Right cardiac atrium (tissue), 5 donors: Measurements from ENCODE around the gene MACF1. TPM values are rescaled to one million over a fixed set of nuclear protein-coding genes. Genes with fewer than 3 reads are reported as not detected.
"Not testable (repeated sequence)": the region's sequence is repeated elsewhere in the genome, so short reads cannot be mapped to it uniquely, and the experiment has no call there.

Source experiments
- ATAC-seq, 2 donors: fragments of 200-7000 bp; cut with Tn5 transposase; one replicate each; pipeline versions ENCODE4 v1.8.0 to v1.9.1; 2020; ENCODE audit warnings: moderate library complexity in 2 of 2, mild to moderate bottlenecking in 1 of 2
- DNase-seq, 3 donors: peaks; one replicate each; pipeline ENCODE4 v3.0.0-alpha.2; 2020
- H3K27ac ChIP-seq: one replicate; pipeline ENCODE4 v1.5.1; 2013; ENCODE audit warnings: mild to moderate bottlenecking, low read length, control low read depth, moderate library complexity
- H3K27me3 ChIP-seq: one replicate; pipeline ENCODE4 v1.6.1; 2013; ENCODE audit not compliant: control insufficient read depth, insufficient read depth
- H3K4me1 ChIP-seq: one replicate; pipeline ENCODE4 v1.6.1; 2013; ENCODE audit warnings: low read length; ENCODE audit not compliant: control insufficient read depth, insufficient read depth
- H3K4me3 ChIP-seq: one replicate; pipeline ENCODE4 v1.5.1; 2013; ENCODE audit warnings: low read length, control low read depth
- H3K9me3 ChIP-seq: one replicate; pipeline ENCODE4 v1.6.1; 2013; ENCODE audit warnings: low read length; ENCODE audit not compliant: control insufficient read depth
- WGBS: extraction: QIAGEN DNeasy Blood & Tissue Kit; methylation state at CpG from one replicate; pipeline ENCODE4 v1.1.7; 2013; 5-methylcytosine and 5-hydroxymethylcytosine counted together
- intact Hi-C, 4 donors: fragments of 100-400 bp; cut with DNase I; formaldehyde crosslinking; loops; one replicate each; pipeline versions ENCODE4 v1.11.0 to v1.14.0; 2022 to 2023
- polyA plus RNA-seq: library from polyadenylated mRNA; stranded (reverse); fragments of 200-250 nt; gene quantifications from one replicate; pipeline ENCODE4 v1.2.3, GENCODE V29; 2013
- total RNA-seq, 4 donors: library from RNA; stranded (reverse); fragmentation: NEBNext Ultra II Directional; extraction: Animal tissue kit (Norgen Biotek cat#: 25700); gene quantifications; one replicate each; pipeline ENCODE4 v1.2.1, GENCODE V29; 2021
- donor health status: healthy with polysubstance abuse.
- donor health status: DM: no; HTN: yes; CAD: no.
- donor health status: DM: no; HTN: no; CAD: no.
- donor health status: DM: no; HTN: yes; CAD: no; lungs with severe emphysema.
- donor health status: DM: yes; HTN: yes; CAD: no.

MACF1 gene
- total and polyA plus RNA-seq, 5 donors: 145 to 359 (median 316) TPM

DNA sequence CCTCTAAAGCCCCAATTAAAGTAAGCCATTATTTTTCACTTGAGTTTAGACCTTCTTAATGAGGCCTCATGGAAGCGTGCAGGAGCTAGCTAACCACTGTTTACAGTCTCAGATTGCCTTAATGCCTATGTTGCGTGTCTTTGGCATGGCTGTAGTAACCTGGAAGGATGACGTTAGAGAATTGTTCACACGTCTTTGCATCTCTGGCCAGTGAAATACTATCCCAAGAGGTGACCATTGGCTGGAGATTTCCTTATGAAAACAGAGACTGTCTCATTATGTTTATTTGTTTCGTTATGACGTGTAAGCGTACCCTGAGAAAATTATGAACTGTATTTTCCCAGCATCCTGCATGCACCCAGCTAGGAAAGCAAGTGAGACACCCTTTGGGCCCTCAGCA lies 268.3 kb downstream of the MACF1 start:
- ATAC-seq (no peak), DNase-seq (no peak)
- H3K4me3 ChIP-seq: no peak overlapping the region
- H3K27me3 ChIP-seq: no peaks in the 10 kb centered on the region
- peaks cover 2% of the 10 kb centered on the region for H3K4me1 ChIP-seq
- H3K9me3 ChIP-seq: no peaks in the 10 kb centered on the region
- no peak overlapping the region for H3K27ac ChIP-seq
- intact Hi-C loops: no loop called here
- WGBS: 88% methylated on average over 7 of the region's 7 CpGs

- 97% methylated on average over 4 of the region's 4 CpGs for WGBS
- intact Hi-C loops: no loop called here
- Histone ChIP-seq H3K27ac (no peak overlapping the region), H3K9me3 (no peaks in the 10 kb centered on the region), H3K4me1 (peaks cover 2% of the 10 kb centered on the region), H3K27me3 (no peaks in the 10 kb centered on the region), H3K4me3 (no peak overlapping the region)
- DNase-seq (no peak), ATAC-seq (no peak)
These were observed 268.8 kb downstream of the MACF1 start for GRCh38 chr1:39473324-39473723.

GRCh38 chr1:39474810-39475209 lies 270.3 kb downstream of the MACF1 start:
- intact Hi-C loops: no loop called here

GRCh38 chr1:39475551-39475950 lies 271.1 kb downstream of the MACF1 start:
- peak; percentile 58 to 64 for ATAC-seq
- H3K27me3 ChIP-seq, intact Hi-C loops, H3K9me3 ChIP-seq, H3K4me1 ChIP-seq, H3K4me3 ChIP-seq, DNase-seq: not testable (repeated sequence)
- peak overlapping the region; percentile 70 for H3K27ac ChIP-seq
- 39% methylated on average over 1 of the region's 1 CpG for WGBS

More at GRCh38 chr1:39474810-39475209, 270.3 kb downstream of the MACF1 start:
- ATAC-seq (peak; percentile 50 to 73), DNase-seq (peak in 1 of 3 donors; percentile 40)
- Histone ChIP-seq H3K4me1 (no peaks in the 10 kb centered on the region), H3K9me3 (no peaks in the 10 kb centered on the region), H3K4me3 (no peak overlapping the region), H3K27me3 (no peaks in the 10 kb centered on the region), H3K27ac (peak overlapping the region; percentile 23)
- WGBS: 55% methylated on average over 4 of the region's 4 CpGs

GRCh38 chr1:39478126-39478915 lies 273.8 kb downstream of the MACF1 start:
- WGBS: 82% methylated on average over 5 of the region's 5 CpGs
- no peaks in the 10 kb centered on the region for H3K27me3 ChIP-seq
- ATAC-seq: no peak
- no peak for DNase-seq
- intact Hi-C loops: no loop called here
- H3K4me3 ChIP-seq: no peak overlapping the region
- no peak overlapping the region for H3K27ac ChIP-seq
- H3K4me1 ChIP-seq: no peaks in the 10 kb centered on the region
- no peaks in the 10 kb centered on the region for H3K9me3 ChIP-seq

DNA sequence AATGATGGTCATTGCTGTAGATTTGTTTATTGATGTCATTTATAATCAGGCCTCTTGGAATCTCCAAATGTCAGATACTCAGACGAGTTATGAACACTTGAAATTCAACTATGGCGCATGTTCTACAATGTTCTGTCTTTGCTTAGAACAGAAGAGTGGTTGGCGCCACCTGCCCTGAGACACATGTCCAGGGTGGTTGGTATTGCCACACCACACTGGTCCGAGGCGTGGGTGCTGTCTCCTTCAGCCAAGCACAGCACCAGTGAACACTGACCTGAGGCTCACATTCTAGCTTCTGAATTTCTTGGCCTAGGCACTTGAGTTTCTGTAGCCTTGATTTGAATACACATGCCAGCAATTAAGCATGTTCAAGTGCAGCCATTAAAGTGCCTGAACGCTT lies 276.8 kb downstream of the MACF1 start:
- ATAC-seq (no peak), DNase-seq (no peak)
- no peaks in the 10 kb centered on the region for H3K9me3 ChIP-seq
- no peak overlapping the region for H3K4me3 ChIP-seq
- no peak overlapping the region for H3K27ac ChIP-seq
- H3K4me1 ChIP-seq: peaks cover 4% of the 10 kb centered on the region
- no peaks in the 10 kb centered on the region for H3K27me3 ChIP-seq
- 80% methylated on average over 6 of the region's 6 CpGs for WGBS
- intact Hi-C loops: loop anchor here in 1 of 4 donors (10.0 kb wide), 1 partner anchor 54 kb away; no protein-coding TSS in a partner anchor

DNA sequence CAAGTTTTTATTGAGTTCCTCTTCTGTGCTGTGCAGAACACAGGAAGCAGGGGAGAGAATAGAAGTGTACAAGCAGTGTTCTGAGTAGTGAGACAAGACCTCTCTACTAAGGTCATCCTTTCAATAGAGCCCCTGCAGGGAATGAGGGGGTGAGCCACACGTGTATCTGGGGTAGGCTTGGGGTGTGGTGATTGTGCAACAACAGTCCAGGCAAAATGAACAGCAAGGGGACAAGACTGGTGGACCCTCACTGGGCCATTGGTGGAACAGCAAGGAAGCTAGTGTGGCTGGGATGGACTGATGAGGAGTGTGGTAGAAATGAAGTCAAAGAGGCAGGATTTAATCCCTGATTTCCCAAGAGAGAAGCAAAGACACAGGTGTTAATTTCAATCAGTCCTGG lies 278.8 kb downstream of the MACF1 start:
- DNase-seq: no peak
- 43% methylated on average over 1 of the region's 1 CpG for WGBS
- Histone ChIP-seq H3K27ac (no peak overlapping the region), H3K4me3 (no peak overlapping the region), H3K27me3 (no peaks in the 10 kb centered on the region), H3K4me1 (peaks cover 4% of the 10 kb centered on the region), H3K9me3 (no peaks in the 10 kb centered on the region)
- ATAC-seq: no peak
- intact Hi-C loops: loop anchor here in 1 of 4 donors (10.0 kb wide), 1 partner anchor 52 kb away; no protein-coding TSS in a partner anchor

GRCh38 chr1:39484564-39484963 lies 280.1 kb downstream of the MACF1 start:
- H3K9me3 ChIP-seq: no peaks in the 10 kb centered on the region
- 91% methylated on average over 7 of the region's 7 CpGs for WGBS

DNA sequence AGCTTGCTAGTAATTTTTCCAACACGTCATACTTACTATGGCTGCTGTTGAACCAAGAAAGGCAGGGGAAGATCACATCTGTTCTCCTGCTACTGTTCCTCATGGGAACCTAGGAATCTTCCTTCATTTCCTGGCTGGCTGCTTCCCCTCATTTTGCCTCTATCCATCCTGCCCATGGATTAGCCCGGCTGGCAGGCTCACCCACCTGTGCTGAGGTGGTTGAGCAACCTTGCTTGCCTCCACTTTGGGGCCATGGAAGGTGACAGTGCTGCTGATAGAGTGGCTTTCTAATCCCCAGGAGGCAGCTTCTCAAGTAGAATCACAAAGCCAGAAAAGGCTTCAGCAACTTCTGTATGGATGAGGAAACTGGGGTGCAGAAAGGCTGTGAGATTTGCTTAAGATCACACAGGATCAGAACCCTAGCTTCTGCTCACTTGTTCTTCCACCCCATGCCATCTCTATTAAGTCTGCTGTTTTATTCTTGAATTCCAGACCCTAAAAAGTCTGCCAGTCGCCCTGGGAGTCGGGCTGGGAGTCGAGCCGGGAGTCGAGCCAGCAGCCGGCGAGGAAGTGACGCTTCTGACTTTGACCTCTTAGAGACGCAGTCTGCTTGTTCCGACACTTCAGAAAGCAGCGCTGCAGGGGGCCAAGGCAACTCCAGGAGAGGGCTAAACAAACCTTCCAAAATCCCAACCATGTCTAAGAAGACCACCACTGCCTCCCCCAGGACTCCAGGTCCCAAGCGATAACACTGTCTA lies 280.7 kb downstream of the MACF1 start:
- WGBS: 63% methylated on average over 14 of the region's 14 CpGs
- H3K27ac ChIP-seq: peak overlapping the region; percentile 18
- H3K27me3 ChIP-seq: no peaks in the 10 kb centered on the region
- ATAC-seq: peak; percentile 52 to 67
- H3K4me1 ChIP-seq: peaks cover 4% of the 10 kb centered on the region
- DNase-seq: peak; percentile 46 to 80 (median 73)
- H3K4me3 ChIP-seq: no peak overlapping the region
- no peaks in the 10 kb centered on the region for H3K9me3 ChIP-seq
- intact Hi-C loops: loop anchor here in 1 of 4 donors (10.0 kb wide), 1 partner anchor 50 kb away; no protein-coding TSS in a partner anchor

More at GRCh38 chr1:39484564-39484963, 280.1 kb downstream of the MACF1 start:
- intact Hi-C loops: loop anchor here in 1 of 4 donors (10.0 kb wide), 1 partner anchor 50 kb away; no protein-coding TSS in a partner anchor
- ATAC-seq (no peak), DNase-seq (no peak)
- H3K4me3 ChIP-seq: no peak overlapping the region
- H3K4me1 ChIP-seq: peaks cover 4% of the 10 kb centered on the region
- H3K27me3 ChIP-seq: no peaks in the 10 kb centered on the region
- H3K27ac ChIP-seq: no peak overlapping the region

- no peak overlapping the region for H3K4me3 ChIP-seq
- 97% methylated on average over 5 of the region's 5 CpGs for WGBS
- H3K4me1 ChIP-seq: peaks cover 7% of the 10 kb centered on the region
- DNase-seq (no peak), ATAC-seq (no peak)
- H3K27me3 ChIP-seq: no peaks in the 10 kb centered on the region
- H3K9me3 ChIP-seq: no peaks in the 10 kb centered on the region
- intact Hi-C loops: loop anchor here in 1 of 4 donors (10.0 kb wide), 1 partner anchor 47 kb away; no protein-coding TSS in a partner anchor
- H3K27ac ChIP-seq: no peak overlapping the region
These were observed 283.6 kb downstream of the MACF1 start for GRCh38 chr1:39488012-39488545.
